ENCODE data around the gene SMIM30.

DNA sequence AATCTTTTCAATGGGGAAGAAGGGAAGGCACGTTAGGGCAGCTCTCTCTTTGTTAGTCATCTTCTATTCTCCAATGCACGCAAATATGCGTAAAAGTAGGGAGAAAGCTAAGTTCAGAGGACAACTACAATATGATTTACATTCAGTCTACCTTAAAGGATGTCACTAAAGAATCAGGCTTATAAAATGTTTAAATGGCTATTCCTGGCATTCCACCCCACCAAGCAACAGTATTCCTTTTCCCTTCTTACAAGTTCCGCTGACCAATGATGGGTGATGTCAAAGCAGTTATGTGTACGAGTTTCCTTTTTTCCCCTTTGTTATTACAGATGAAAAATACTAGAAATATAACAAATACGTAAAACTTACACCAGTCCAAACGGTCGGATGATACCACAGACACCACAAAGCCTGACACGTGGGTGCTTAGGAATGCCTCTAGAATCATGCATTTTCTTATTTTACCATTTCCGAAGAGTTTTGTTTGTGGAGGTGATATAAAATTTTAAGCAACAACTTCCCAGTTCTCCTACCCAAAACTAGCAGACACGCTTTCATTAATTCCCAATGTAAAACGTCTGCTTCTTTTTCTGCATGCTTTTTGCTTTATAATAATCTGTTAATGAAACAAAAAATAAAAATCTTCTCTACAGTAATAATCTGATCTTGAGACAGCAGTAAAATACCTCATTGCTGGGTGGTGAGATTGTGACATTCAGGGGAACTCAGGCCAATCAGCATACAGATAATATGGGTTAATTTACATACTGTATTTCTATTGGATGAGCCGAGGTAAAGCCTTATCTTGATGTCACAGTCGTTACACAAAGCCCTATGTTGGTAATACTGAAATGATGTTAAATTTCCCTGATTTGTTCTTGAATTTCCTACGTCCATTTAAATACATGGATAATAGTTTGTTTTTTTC lies 31.0 kb downstream of the SMIM30 start:
- no peak for TF ChIP-seq EZH2 (IDR thresholded peaks at IDR 0.05; ENCODE audit: insufficient read depth, low read length)
- TF ChIP-seq, protein P1, sequence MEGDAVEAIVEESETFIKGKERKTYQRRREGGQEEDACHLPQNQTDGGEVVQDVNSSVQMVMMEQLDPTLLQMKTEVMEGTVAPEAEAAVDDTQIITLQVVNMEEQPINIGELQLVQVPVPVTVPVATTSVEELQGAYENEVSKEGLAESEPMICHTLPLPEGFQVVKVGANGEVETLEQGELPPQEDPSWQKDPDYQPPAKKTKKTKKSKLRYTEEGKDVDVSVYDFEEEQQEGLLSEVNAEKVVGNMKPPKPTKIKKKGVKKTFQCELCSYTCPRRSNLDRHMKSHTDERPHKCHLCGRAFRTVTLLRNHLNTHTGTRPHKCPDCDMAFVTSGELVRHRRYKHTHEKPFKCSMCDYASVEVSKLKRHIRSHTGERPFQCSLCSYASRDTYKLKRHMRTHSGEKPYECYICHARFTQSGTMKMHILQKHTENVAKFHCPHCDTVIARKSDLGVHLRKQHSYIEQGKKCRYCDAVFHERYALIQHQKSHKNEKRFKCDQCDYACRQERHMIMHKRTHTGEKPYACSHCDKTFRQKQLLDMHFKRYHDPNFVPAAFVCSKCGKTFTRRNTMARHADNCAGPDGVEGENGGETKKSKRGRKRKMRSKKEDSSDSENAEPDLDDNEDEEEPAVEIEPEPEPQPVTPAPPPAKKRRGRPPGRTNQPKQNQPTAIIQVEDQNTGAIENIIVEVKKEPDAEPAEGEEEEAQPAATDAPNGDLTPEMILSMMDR (IDR thresholded peaks at IDR 0.05; ENCODE audit: insufficient read depth, low read depth, low read length), result no peak

Measured in astrocyte (in vitro differentiated cells and primary cell).